WTC11 (cell line): ENCODE measurements around the gene KAZN. TPM values are rescaled to one million over a fixed set of nuclear protein-coding genes. Genes with fewer than 3 reads are reported as not detected.

Experiments
- ATAC-seq: fragments of 200-7000 bp; cut with Tn5 transposase; 2 replicates; pipeline ENCODE4 v1.10.0; 2021; ENCODE audit warnings: mild to moderate bottlenecking, moderate library complexity
- CTCF ChIA-PET: fragments of 300-600 bp; sonication (Branson Sonifier 250); formaldehyde crosslinking; loops from one replicate; lab custom pipeline; 2021; ENCODE audit warnings: antibody characterized with exemption; lab: Charles Lee
- POLR2A ChIA-PET: fragments of 350-600 bp; sonication (Branson Sonifier 250); formaldehyde crosslinking; loops from one replicate; lab custom pipeline; 2021; ENCODE audit warnings: antibody characterized with exemption; lab: Charles Lee
- DNase-seq: peaks from one replicate; pipeline ENCODE4 v3.0.0; 2021; ENCODE audit warnings: low spot score
- H3K27ac Mint-ChIP-seq: 2 replicates; pipeline ENCODE4 v1.8.0; 2021; ENCODE audit warnings: mixed read lengths
- H3K27me3 Mint-ChIP-seq: 2 replicates; pipeline ENCODE4 v1.8.0; 2021; ENCODE audit warnings: low read depth, mild to moderate bottlenecking, moderate library complexity, mixed read lengths
- H3K36me3 Mint-ChIP-seq: 2 replicates; pipeline ENCODE4 v1.8.0; 2021; ENCODE audit warnings: mixed read lengths
- H3K4me1 Mint-ChIP-seq: 2 replicates; pipeline ENCODE4 v1.8.0; 2022; ENCODE audit warnings: mixed read lengths
- H3K4me3 Mint-ChIP-seq: 2 replicates; pipeline ENCODE4 v1.8.0; 2021; ENCODE audit warnings: mild to moderate bottlenecking, moderate library complexity, mixed read lengths
- H3K9me3 Mint-ChIP-seq: 2 replicates; pipeline ENCODE4 v1.8.0; 2021; ENCODE audit warnings: mixed read lengths
- AFF4 ChIP-seq: sonication (generic); formaldehyde crosslinking; IDR thresholded peaks from 2 replicates; pipeline ENCODE4 v1.8.1; 2023; ENCODE audit warnings: mild to moderate bottlenecking, missing genetic modification reagents, borderline replicate concordance
- CDX4 ChIP-seq: fragments of 250-450 bp; sonication (Bioruptor Pico); IDR thresholded peaks from 2 replicates; pipeline ENCODE4 v1.9.0; 2021; ENCODE audit warnings: moderate library complexity, mild to moderate bottlenecking, inconsistent platforms, borderline replicate concordance
- CREM ChIP-seq: sonication (generic); formaldehyde crosslinking; IDR thresholded peaks from 2 replicates; pipeline ENCODE4 v1.8.1; 2022; ENCODE audit warnings: mild to moderate bottlenecking, missing genetic modification reagents, moderate library complexity
- E2F5 ChIP-seq: sonication (generic); formaldehyde crosslinking; IDR thresholded peaks from 2 replicates; pipeline ENCODE4 v1.8.1; 2022; ENCODE audit warnings: mild to moderate bottlenecking, moderate library complexity, missing genetic modification reagents
- FOXK1 ChIP-seq: sonication (generic); formaldehyde crosslinking; IDR thresholded peaks from 2 replicates; pipeline ENCODE4 v1.8.0; 2022; ENCODE audit warnings: mild to moderate bottlenecking, moderate library complexity, missing genetic modification reagents
- HMGXB4 ChIP-seq: sonication (generic); formaldehyde crosslinking; IDR thresholded peaks from 2 replicates; pipeline ENCODE4 v1.8.1; 2023; ENCODE audit warnings: mild to moderate bottlenecking, moderate library complexity, missing genetic modification reagents
- NFYB ChIP-seq: sonication (generic); formaldehyde crosslinking; conservative IDR thresholded peaks from 2 replicates; pipeline ENCODE4 v1.8.0; 2022; ENCODE audit warnings: low read depth, missing genetic modification reagents
- NR2C2 ChIP-seq: sonication (generic); formaldehyde crosslinking; IDR thresholded peaks from 2 replicates; pipeline ENCODE4 v1.8.0; 2022; ENCODE audit warnings: mild to moderate bottlenecking, missing genetic modification reagents
- OVOL2 ChIP-seq: fragments of 250-450 bp; sonication (Bioruptor Pico); IDR thresholded peaks from 2 replicates; pipeline ENCODE4 v1.9.0; 2021; ENCODE audit warnings: mild to moderate bottlenecking, borderline replicate concordance
- RELA ChIP-seq: sonication (generic); formaldehyde crosslinking; IDR thresholded peaks from 2 replicates; pipeline ENCODE4 v1.8.1; 2022; ENCODE audit warnings: missing genetic modification reagents, mild to moderate bottlenecking, borderline replicate concordance
- RORB ChIP-seq: fragments of 250-450 bp; sonication (Bioruptor Pico); IDR thresholded peaks from 2 replicates; pipeline ENCODE4 v1.9.0; 2021; ENCODE audit warnings: mild to moderate bottlenecking
- TCF7 ChIP-seq: sonication (generic); formaldehyde crosslinking; IDR thresholded peaks from 2 replicates; pipeline ENCODE4 v1.8.0; 2022; ENCODE audit warnings: mild to moderate bottlenecking, low read depth, missing genetic modification reagents, moderate library complexity
- USF2 ChIP-seq: sonication (generic); formaldehyde crosslinking; IDR thresholded peaks from 2 replicates; pipeline ENCODE4 v1.8.1; 2023; ENCODE audit warnings: mild to moderate bottlenecking, missing genetic modification reagents, moderate library complexity
- ZBTB21 ChIP-seq: sonication (generic); formaldehyde crosslinking; IDR thresholded peaks from 2 replicates; pipeline ENCODE4 v1.8.1; 2023; ENCODE audit warnings: mild to moderate bottlenecking, missing genetic modification reagents, borderline replicate concordance
- ZNF138 ChIP-seq: sonication (generic); formaldehyde crosslinking; conservative IDR thresholded peaks from 2 replicates; pipeline ENCODE4 v1.8.1; 2022; ENCODE audit warnings: mild to moderate bottlenecking, moderate library complexity, missing genetic modification reagents
- ZNF281 ChIP-seq: sonication (generic); formaldehyde crosslinking; IDR thresholded peaks from 2 replicates; pipeline ENCODE4 v1.8.0; 2023; ENCODE audit warnings: mild to moderate bottlenecking, missing genetic modification reagents
- ZNF317 ChIP-seq: sonication (generic); formaldehyde crosslinking; IDR thresholded peaks from 2 replicates; pipeline ENCODE4 v1.8.1; 2023; ENCODE audit warnings: low read depth, mild to moderate bottlenecking, moderate library complexity, missing genetic modification reagents, borderline replicate concordance
- ZNF396 ChIP-seq: fragments of 250-450 bp; sonication (Bioruptor Pico); IDR thresholded peaks from 2 replicates; pipeline ENCODE4 v1.8.0; 2021; ENCODE audit warnings: mild to moderate bottlenecking, moderate library complexity, borderline replicate concordance
- ZNF425 ChIP-seq: fragments of 250-450 bp; sonication (Bioruptor Pico); conservative IDR thresholded peaks from 2 replicates; pipeline ENCODE4 v1.9.0; 2021; ENCODE audit warnings: mild to moderate bottlenecking
- total RNA-seq: library from RNA; stranded (reverse); gene quantifications from 3 replicates; pipeline ENCODE4 v1.2.3, GENCODE V29; 2021

The KAZN gene
- total RNA-seq, 1 experiment from 2014 or later, result 19.9 TPM

GRCh38 chr1:14897997-14898645 lies 299.6 kb downstream of the KAZN start (continued):
- TF ChIP-seq ZNF317, result no peak
- no peak for TF ChIP-seq CREM (CRISPR knock-in tag)
- TF ChIP-seq, all 79 proteins: peak for 0

- H3K9me3 Mint-ChIP-seq, result peaks cover 8% of the 10 kb centered on the region
- no peak overlapping the region; the same call in 1 of the 2 replicates for H3K27ac Mint-ChIP-seq
- H3K4me3 Mint-ChIP-seq, result no peak overlapping the region
- TF ChIP-seq HMGXB4 (CRISPR knock-in tag), result no peak
- TF ChIP-seq CREM (CRISPR knock-in tag), result no peak
- no peak for TF ChIP-seq NFYB (CRISPR knock-in tag)
- no peak for TF ChIP-seq ZBTB21 (CRISPR knock-in tag)
- no peak for TF ChIP-seq TCF7 (CRISPR knock-in tag)
- no peak for TF ChIP-seq AFF4 (CRISPR knock-in tag)
- TF ChIP-seq E2F5 (CRISPR knock-in tag), result no peak
- no peak for TF ChIP-seq ZNF281 (CRISPR knock-in tag)
- no peak for TF ChIP-seq OVOL2 (CRISPR knock-in tag)
- TF ChIP-seq NR2C2, result no peak
- no peak for TF ChIP-seq ZNF138 (CRISPR knock-in tag)
- no peak for TF ChIP-seq RELA (CRISPR knock-in tag)
- TF ChIP-seq USF2 (CRISPR knock-in tag), result no peak
- TF ChIP-seq FOXK1 (CRISPR knock-in tag), result no peak
- TF ChIP-seq RORB (CRISPR knock-in tag), result no peak
- no peak for TF ChIP-seq ZNF425 (CRISPR knock-in tag)
- TF ChIP-seq CDX4, result no peak
- no peak for TF ChIP-seq ZNF396 (CRISPR knock-in tag)
- TF ChIP-seq, all 79 proteins: peak for 0
- CTCF ChIA-PET, result no interaction called here
- Mint-ChIP-seq H3K4me1 (peaks cover 29% of the 10 kb centered on the region), H3K27me3 (no peaks in the 10 kb centered on the region; the same call in 1 of the 2 replicates), H3K36me3 (peaks cover 3% of the 10 kb centered on the region)
- no peak for ATAC-seq
- DNase-seq, result no peak
- POLR2A ChIA-PET, result no interaction called here
These were observed 301.2 kb downstream of the KAZN start for GRCh38 chr1:14899686-14900085.
